H7 (cell line): ENCODE measurements around the gene SFXN4. TPM values are rescaled to one million over a fixed set of nuclear protein-coding genes. Genes with fewer than 3 reads are reported as not detected.
"Not testable (repeated sequence)": the region's sequence is repeated elsewhere in the genome, so short reads cannot be mapped to it uniquely, and the experiment has no call there.

Experiments
- DNase-seq: peaks from one replicate; pipeline ENCODE4 v3.0.0; 2012
- H3K27me3 ChIP-seq: 2 replicates; pipeline ENCODE4 v1.6.0; 2011; ENCODE audit warnings: mild to moderate bottlenecking, low read length; ENCODE audit not compliant: control insufficient read depth, insufficient read depth
- H3K36me3 ChIP-seq: replicated peaks from 2 replicates; pipeline ENCODE4 v1.5.1; 2011; ENCODE audit warnings: low read length; ENCODE audit not compliant: control insufficient read depth, insufficient read depth
- H3K4me3 ChIP-seq: 2 replicates; pipeline ENCODE4 v1.5.1; 2011; ENCODE audit warnings: low read depth, mild to moderate bottlenecking, control low read depth, low read length, moderate library complexity; ENCODE audit not compliant: insufficient read depth
- total RNA-seq: library from RNA; depleted of rRNA; stranded (reverse); fragments of >200 nt; shearing (Covaris generic); gene quantifications from 2 replicates; pipeline ENCODE4 v1.2.3, GENCODE V29; 2014

SFXN4 gene
- total RNA-seq, 1 experiment from 2014 or later: 24.6 TPM

DNA sequence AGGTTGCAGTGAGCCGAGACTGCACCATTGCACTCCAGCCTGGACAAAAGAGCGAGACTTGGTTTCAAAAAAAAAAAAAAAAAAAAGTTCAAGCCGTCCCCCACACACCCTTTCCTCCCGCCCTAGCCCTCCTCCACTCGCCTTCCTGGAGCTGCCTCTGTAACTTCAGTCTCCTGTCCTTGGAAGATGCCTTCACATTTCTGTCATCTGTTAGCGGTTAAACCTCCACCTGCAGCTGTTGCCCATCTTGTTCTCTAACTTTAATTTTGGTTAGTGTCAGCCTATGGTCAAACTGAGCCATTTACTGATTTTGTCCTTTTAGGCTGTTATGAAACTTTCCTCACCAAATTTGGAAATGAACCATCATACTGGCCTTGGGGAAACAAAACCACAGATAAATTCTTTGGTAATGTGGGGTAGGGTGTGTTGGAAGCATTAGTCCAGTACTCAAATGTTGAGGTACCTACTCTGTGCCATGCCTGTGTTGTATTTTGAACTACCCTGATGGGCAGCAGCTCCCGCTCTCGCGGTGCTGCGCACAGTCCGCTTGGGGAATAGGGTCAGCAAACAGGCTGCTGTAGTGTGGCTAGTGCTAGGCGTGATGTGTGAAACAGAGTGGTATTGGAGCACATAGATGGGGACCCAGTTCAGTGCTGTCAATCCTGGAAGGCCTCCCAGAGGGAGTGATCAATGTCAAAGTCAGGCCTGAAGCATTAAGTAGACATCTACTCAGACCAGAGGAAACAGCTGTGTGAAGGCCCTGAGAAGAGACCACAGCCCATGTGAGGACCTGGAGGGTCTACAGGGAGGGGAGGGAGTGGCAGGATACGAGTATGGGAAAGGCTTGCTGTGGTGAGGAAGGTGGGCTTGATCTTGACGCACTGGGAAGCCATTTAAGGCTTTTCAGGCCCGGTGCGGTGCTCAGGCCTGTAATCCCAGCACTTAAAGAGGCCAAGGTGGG, 26.9 kb downstream of the SFXN4 start:
- DNase-seq: no peak
- Histone ChIP-seq H3K27me3 (no peaks in the 10 kb centered on the region), H3K4me3 (no peak overlapping the region), H3K36me3 (peaks cover 3% of the 10 kb centered on the region)

DNA sequence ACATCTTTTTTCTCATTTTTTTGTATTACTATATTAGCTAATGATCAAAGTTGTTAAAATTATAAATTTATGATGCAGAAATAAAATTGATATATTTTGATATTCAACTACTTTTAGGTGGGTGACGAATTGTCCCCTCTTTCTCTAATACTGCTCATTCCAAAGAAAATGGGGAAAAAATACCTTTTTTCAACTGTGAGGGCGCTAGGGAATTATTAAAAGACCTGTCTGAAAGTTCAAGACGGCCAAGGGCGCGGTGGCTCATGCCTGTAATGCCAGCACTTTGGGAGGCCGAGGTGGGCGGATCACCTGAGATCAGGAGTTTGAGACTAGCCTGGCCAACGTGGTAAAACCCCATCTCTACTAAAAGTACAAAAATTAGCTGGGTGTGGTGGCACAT, 27.6 kb downstream of the SFXN4 start:
- H3K36me3 ChIP-seq, H3K4me3 ChIP-seq, H3K27me3 ChIP-seq: not testable (repeated sequence)
- peak; percentile 37 for DNase-seq

DNA sequence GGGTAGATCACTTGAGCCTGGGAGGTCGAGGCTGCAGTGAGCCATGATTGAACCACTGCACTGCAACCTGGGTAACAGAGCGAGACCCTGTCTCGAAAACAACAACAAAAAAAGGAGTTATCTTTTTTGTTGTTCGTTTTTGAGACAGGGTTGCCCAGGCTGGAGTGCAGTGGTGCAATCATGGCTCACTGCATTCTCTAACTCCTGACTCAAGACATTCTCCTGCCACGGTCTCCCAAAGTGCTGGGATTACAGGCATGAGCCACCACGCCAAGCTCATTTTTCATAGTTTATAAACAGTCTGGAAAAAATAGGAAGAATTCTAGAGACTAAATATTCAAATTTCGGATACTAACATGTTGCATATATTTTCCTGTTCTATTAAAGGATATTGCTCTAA, 29.4 kb downstream of the SFXN4 start:
- Histone ChIP-seq H3K4me3 (no peak overlapping the region), H3K36me3 (peaks cover 14% of the 10 kb centered on the region), H3K27me3 (no peaks in the 10 kb centered on the region)
- DNase-seq: no peak

DNA sequence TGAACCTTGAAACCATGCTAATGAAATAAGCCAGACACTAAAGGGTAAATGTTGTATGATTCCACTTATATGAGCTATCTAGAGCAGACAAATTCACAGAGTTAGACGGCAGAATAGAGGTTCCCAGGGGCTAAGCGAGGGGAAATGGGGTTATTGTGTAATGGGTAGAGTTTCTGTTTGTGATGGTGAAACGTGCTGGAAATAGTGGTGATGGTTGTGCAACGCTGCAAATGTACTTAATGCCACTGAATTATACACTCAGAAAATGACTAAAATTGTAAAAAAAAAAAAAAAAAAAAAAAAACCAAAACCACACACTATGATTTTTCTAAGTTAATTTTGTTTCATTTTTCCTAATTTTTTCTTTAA, 30.0 kb downstream of the SFXN4 start:
- Histone ChIP-seq H3K36me3 (peaks cover 16% of the 10 kb centered on the region), H3K4me3 (no peak overlapping the region), H3K27me3 (no peaks in the 10 kb centered on the region)
- no peak for DNase-seq

DNA sequence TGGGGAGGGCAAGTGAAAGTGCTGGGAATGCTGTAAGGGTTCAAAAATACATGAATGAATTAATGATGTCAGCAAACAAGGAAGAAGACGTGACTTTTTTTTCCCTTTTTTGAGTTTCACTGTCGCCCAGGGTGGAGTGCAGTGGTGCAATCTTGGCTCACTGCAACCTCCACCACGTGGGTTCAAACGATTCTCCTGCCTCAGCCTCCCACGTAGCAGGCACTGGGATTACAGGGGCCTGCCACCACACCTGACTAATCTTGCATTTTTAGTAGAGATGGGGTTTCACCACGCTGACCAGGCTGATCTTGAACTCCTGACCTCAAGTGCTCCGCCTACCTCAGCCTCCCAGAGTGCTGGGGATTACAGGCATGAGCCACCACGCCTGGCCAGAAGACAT, 31.6 kb downstream of the SFXN4 start:
- peaks cover 21% of the 10 kb centered on the region for H3K36me3 ChIP-seq
- no peak overlapping the region for H3K4me3 ChIP-seq
- no peak for DNase-seq
- no peaks in the 10 kb centered on the region for H3K27me3 ChIP-seq

DNA sequence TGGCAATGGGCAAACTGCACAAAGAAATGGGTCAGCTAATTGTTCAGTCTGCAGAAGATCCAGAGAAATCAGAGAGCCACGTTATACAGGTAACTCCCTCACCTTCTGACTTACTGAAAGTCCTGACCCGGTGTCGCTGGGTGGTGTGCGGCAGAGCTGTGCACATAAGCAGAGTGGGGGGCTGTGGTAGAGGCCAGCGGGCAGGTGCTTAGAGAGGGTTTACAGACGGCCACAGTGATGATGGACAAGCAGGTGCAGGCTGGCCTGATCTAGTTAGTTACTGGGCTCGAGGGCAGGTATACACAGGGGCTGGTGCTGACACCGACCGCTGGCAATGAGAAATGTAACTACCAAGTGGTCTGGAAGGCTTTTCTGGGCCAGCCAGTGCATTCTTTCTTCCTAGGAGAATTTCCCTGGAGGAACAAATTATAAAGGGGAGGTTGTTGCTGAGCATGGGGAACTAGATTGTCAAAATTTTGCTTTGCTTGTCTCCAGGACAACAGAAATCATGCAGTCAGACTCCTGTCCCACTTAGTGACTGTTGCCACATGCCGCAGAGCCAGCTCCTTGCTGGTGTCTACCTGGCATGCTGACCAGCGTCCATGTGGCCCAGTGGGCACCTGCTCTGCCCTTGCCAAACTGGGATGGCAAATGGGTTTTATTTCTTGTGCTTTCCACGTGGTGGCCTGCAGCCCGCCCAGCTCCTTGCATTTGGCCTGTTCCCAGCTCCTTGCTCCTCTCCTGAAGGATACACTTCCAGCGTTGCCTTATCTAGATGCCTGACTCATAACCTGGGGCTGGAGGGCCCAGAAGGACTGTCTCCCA, 32.8 kb downstream of the SFXN4 start:
- Histone ChIP-seq H3K27me3 (no peaks in the 10 kb centered on the region), H3K4me3 (no peak overlapping the region), H3K36me3 (peaks cover 21% of the 10 kb centered on the region)
- no peak for DNase-seq

DNA sequence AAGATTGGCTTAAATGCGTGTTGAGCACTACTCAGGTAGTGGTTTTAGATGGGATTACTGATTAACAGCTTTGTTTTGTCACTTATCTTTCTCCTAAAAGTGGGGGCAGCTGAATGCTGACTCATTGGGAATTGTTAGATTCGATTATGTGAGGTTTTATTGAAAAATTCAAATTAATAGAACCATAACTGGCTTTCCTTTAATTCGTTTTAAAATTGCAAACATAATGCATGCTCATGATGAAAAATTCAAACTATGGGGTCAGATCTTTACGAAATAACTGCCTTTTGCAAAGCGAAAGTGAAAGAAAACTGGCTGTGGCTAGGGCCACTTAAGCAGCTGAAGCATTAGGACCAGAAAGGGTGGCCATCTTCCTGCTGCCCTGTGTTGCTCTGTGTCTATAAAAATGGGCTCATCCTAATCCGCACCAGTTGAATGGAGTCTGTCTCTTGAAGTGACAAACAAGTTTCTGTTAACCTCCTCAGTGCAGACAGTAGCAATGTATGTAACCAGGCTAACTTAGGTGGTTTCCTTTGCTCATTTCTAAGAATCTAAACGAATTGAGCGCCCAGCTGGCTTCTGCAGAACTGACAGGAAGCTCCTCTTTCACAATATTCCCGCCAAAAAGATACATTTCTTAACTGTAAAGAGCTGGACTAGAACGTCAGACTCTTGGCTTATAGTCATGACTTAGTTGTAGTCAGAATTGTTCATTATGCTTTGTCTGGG, 33.8 kb downstream of the SFXN4 start:
- no peak for DNase-seq
- Histone ChIP-seq H3K4me3 (no peak overlapping the region), H3K27me3 (no peaks in the 10 kb centered on the region), H3K36me3 (peaks cover 21% of the 10 kb centered on the region)

DNA sequence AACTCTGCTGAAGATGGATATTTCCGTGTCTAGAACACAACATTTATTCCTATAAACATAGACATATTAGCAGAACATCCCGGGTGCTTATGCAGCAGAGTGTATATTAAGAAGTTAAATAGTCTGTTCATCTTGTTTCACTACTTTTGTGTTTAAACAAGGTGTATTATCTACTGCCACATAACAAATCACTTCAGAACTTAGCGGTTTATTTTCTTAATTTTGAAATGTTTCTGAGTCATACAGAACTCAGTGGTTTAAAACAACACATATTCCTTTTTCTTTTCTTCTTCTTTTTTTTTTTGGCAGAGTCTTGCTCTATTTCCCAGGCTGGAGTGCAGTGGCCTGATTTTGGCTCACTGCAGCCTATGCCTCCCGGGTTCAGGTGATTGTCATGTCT, 35.8 kb downstream of the SFXN4 start:
- H3K36me3 ChIP-seq: peaks cover 21% of the 10 kb centered on the region
- H3K27me3 ChIP-seq: no peaks in the 10 kb centered on the region
- no peak overlapping the region for H3K4me3 ChIP-seq
- no peak for DNase-seq

DNA sequence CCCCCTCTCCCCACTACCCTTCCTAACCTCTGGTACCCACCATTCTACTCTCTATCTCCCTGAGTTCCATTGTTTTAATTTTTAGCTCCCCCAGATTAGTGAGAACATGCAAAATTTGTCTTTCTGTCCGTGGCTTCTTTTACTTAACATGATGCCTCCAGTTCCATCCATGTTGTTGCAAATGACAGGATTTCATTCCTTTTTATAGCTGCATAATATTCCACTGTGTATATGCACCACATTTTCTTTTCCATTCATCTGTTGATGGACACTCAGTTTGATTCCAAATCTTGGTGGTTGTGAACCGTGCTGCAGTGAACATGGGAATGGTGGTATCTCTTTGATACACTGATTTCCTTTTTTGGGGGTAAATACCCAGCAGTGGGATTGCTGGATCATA, 39.6 kb downstream of the SFXN4 start:
- H3K4me3 ChIP-seq: no peak overlapping the region
- peaks cover 10% of the 10 kb centered on the region for H3K36me3 ChIP-seq
- no peaks in the 10 kb centered on the region for H3K27me3 ChIP-seq
- no peak for DNase-seq

DNA sequence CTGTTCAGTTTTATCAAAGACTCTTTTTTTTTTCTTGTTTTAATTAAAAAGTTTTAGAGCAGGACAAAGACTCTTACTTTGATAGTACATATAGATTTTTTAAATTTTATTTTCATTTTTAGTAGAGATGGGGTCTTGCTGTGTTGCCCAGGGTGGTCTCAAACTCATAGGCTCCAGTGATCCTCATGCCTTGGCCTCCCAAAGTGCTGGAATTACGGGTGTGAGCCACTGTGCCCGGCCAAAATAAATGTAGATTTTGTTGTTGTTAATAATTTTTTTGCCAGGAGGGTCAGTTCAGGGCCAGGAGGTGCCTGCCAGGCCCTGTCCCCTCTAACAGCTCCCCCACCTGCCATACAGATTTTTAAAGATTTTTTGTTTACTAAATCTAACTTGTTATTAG, 44.6 kb downstream of the SFXN4 start:
- H3K36me3 ChIP-seq: peaks cover 15% of the 10 kb centered on the region
- H3K27me3 ChIP-seq: no peaks in the 10 kb centered on the region
- H3K4me3 ChIP-seq: no peak overlapping the region
- no peak for DNase-seq

DNA sequence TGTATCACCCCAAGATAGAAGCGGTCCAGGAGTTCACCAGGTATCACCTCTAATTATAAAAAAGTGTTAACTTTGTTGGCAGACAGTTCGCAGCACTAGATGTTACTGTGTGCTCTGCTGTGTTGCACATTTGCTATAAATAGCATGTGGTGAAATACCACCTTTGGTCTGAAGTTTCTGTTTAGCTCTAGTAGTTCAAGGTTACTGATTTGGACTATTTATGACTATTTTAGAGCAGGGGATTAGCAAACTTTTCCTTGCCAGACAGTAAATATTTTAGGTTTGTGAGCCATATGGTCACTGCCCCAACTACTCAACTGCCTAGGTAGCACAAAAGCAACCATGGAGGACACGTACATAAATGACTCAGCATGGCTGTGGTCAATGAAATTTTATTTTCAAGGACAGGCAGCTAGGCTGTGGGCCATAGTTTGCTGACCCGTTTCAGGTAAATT, 45.1 kb downstream of the SFXN4 start:
- H3K36me3 ChIP-seq: peaks cover 15% of the 10 kb centered on the region
- no peak for DNase-seq

DNA sequence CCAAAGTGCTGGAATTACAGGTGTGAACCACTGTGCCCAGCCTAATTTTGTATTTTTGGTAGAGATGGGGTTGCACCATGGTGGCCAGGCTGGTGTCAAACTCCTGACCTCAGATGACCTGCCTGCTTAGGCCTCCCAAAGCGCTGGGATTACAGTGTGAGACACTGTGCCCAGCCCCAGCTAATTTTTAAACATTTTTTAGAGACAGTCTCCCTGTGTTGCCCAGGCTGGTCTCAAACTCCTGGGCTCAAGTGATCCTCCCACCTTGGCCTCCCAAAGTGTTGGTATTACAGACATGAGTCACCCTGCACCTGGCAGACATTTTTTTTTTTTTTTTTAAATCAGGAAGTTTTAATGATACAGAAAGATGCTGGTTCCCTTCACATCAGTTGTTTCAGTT, 46.1 kb downstream of the SFXN4 start:
- no peak for DNase-seq
- Histone ChIP-seq H3K36me3 (peaks cover 18% of the 10 kb centered on the region), H3K27me3 (no peaks in the 10 kb centered on the region), H3K4me3 (no peak overlapping the region)

More for the DNA sequence above, 45.1 kb downstream of the SFXN4 start:
- H3K4me3 ChIP-seq: no peak overlapping the region
- no peaks in the 10 kb centered on the region for H3K27me3 ChIP-seq

DNA sequence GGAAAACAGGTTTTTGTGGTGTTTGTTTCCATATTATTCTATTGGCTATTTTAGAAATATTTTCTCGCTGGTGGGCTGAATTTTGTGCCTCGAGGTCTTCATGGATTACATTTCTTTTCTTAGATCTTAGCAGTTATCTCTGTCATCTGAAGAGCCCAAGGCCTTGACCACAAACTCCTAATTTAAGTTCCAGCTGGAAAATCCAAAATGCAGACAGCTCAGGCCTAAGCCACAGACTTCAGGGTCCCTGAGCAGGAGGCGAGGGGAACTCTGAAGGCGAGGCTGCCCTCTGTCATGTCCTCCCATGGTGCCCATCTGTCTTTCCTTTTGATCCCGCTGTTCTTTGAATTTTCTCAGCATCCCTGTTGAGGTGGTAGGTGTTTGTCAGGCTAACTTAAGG, 47.3 kb downstream of the SFXN4 start:
- H3K27me3 ChIP-seq: no peaks in the 10 kb centered on the region
- peaks cover 22% of the 10 kb centered on the region for H3K36me3 ChIP-seq
- H3K4me3 ChIP-seq: no peak overlapping the region
- DNase-seq: no peak

DNA sequence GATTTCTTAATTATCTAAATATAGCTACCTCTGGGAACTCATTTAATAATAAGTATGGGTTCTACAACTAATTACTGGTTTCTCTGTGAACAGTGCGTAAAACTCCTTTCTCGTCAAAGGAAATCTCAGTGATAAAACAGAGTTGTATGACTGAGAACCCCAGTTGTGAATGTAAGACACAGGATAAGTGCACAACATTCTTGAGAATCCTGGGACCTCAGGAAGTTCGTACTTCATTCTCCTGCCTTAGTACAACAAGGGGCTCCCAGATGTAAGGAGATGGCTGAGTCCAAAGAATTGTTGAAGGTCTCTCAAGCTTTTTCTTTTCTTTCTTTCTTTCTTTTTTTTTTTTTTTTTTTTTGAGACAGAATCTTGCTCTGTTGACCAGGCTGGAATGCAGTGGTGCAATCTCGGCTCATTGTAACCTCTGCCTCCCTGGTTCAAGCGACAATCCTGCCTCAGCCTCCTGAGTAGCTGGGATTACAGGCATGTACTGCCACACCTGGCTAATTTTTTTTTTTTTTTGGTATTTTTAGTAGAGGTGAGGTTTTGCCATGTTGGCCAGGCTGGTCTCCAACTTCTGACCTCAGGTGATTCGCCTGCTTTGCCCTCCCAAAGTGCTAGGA, 49.1 kb downstream of the SFXN4 start:
- Histone ChIP-seq H3K4me3 (no peak overlapping the region), H3K27me3 (no peaks in the 10 kb centered on the region), H3K36me3 (peaks cover 22% of the 10 kb centered on the region)
- no peak for DNase-seq
